OCI-LY7 (cell line): ENCODE measurements around the gene AGPAT3. TPM values are rescaled to one million over a fixed set of nuclear protein-coding genes. Genes with fewer than 3 reads are reported as not detected.

Source experiments
- BruUV-seq: library from RNA; stranded (reverse); fragments of 400-500 nt; replicated peaks from 2 replicates; lab custom pipeline; 2021; lab: Mats Ljungman, UMichigan
- CTCF ChIA-PET: fragments of 300-600 bp; sonication (Branson Sonifier 250); formaldehyde crosslinking; loops from one replicate; lab custom pipeline; 2022; ENCODE audit warnings: antibody characterized with exemption; ENCODE audit not compliant: unreplicated experiment; lab: Charles Lee
- POLR2A ChIA-PET: fragments of 300-600 bp; sonication (Branson Sonifier 250); formaldehyde crosslinking; loops from one replicate; lab custom pipeline; 2022; ENCODE audit warnings: antibody characterized with exemption; lab: Charles Lee
- DNase-seq: peaks from one replicate; pipeline ENCODE4 v3.0.0-alpha.2; 2015; ENCODE audit warnings: low spot score
- H2AFZ ChIP-seq: fragments of 200-600 bp; sonication (generic), shearing (Covaris generic); 2 replicates; pipeline ENCODE4 v1.6.1; 2014; ENCODE audit warnings: mild to moderate bottlenecking, antibody characterized with exemption, low read length, moderate library complexity
- H3K27ac ChIP-seq: fragments of 200-600 bp; sonication (generic); 2 replicates; pipeline ENCODE4 v1.5.1; 2014; ENCODE audit warnings: mixed run types, low read depth, mild to moderate bottlenecking, moderate library complexity, low read length, inconsistent platforms; ENCODE audit not compliant: poor library complexity, severe bottlenecking
- H3K36me3 ChIP-seq: fragments of 200-600 bp; sonication (generic); 2 replicates; pipeline ENCODE4 v1.6.1; 2014; ENCODE audit warnings: mild to moderate bottlenecking, antibody characterized with exemption, low read length, moderate library complexity, mixed read lengths; ENCODE audit not compliant: insufficient read depth
- H3K4me1 ChIP-seq: fragments of 200-600 bp; sonication (generic); 2 replicates; pipeline ENCODE4 v1.5.1; 2014; ENCODE audit warnings: mild to moderate bottlenecking, low read length; ENCODE audit not compliant: insufficient read depth, poor library complexity, severe bottlenecking
- H3K4me2 ChIP-seq: fragments of 200-600 bp; sonication (generic); 2 replicates; pipeline ENCODE4 v1.6.1; 2014; ENCODE audit warnings: mild to moderate bottlenecking, low read length
- H3K4me3 ChIP-seq: fragments of 200-600 bp; sonication (generic); 2 replicates; pipeline ENCODE4 v1.5.1; 2014; ENCODE audit warnings: mild to moderate bottlenecking, low read depth, low read length; ENCODE audit not compliant: poor library complexity, severe bottlenecking
- H3K79me2 ChIP-seq: fragments of 200-600 bp; sonication (generic); 2 replicates; pipeline ENCODE4 v1.6.1; 2016; ENCODE audit warnings: low read depth, mild to moderate bottlenecking, low read length, moderate library complexity, mixed read lengths; ENCODE audit not compliant: insufficient read depth
- H3K9me2 ChIP-seq: fragments of 200-600 bp; sonication (generic); 2 replicates; pipeline ENCODE4 v1.6.1; 2016; ENCODE audit warnings: mild to moderate bottlenecking, low read length, mixed read lengths; ENCODE audit not compliant: insufficient read depth
- H3K9me3 ChIP-seq: fragments of 200-600 bp; sonication (generic); 2 replicates; pipeline ENCODE4 v1.6.1; 2014; ENCODE audit warnings: mild to moderate bottlenecking, mixed run types, low read length, mixed read lengths
- H4K20me1 ChIP-seq: fragments of 200-600 bp; sonication (generic); 2 replicates; pipeline ENCODE4 v1.6.1; 2014; ENCODE audit warnings: mild to moderate bottlenecking, antibody characterized with exemption, low read length, moderate library complexity, mixed read lengths; ENCODE audit not compliant: insufficient read depth
- CTCF ChIP-seq: fragments of 200-600 bp; sonication (generic); conservative IDR thresholded peaks from 2 replicates; pipeline ENCODE4 v1.5.1; 2014; ENCODE audit warnings: mild to moderate bottlenecking, antibody characterized with exemption, low read length, moderate library complexity, mixed read lengths
- EZH2phosphoT487 ChIP-seq: fragments of 200-600 bp; sonication (generic); IDR thresholded peaks from 2 replicates; pipeline ENCODE4 v1.6.1; 2018; ENCODE audit warnings: low read depth, borderline replicate concordance, mild to moderate bottlenecking, mixed run types, antibody characterized with exemption, low read length, moderate library complexity, mixed read lengths
- intact Hi-C: fragments of 100-400 bp; cut with micrococcal nuclease; formaldehyde crosslinking; loops from one replicate; pipeline ENCODE4 v1.10.0; 2022; ENCODE audit not compliant: unreplicated experiment
- total RNA-seq, 2 experiments: library from RNA; depleted of rRNA in 1 of 2; stranded (reverse); fragments of >200 nt in 1 of 2; shearing (Covaris generic) in 1 of 2; gene quantifications; 2 replicates each; pipeline ENCODE4 v1.2.3, GENCODE V29; 2014 to 2022

AGPAT3 gene
- total RNA-seq, 2 experiments from 2014 or later: 9.2 to 33.4 TPM

GRCh38 chr21:43934716-43935705 is 70.0 kb downstream of the AGPAT3 start:
- no TSS peak for BruUV-seq
- no peak overlapping the region for H3K4me2 ChIP-seq
- H3K4me3 ChIP-seq: no peak overlapping the region
- no peak overlapping the region for H3K27ac ChIP-seq
- H3K9me2 ChIP-seq: no peaks in the 10 kb centered on the region
- H3K79me2 ChIP-seq: no peaks in the 10 kb centered on the region
- H4K20me1 ChIP-seq: no peaks in the 10 kb centered on the region
- intact Hi-C loops: loop anchor here (5.0 kb wide), 1 partner anchor 68 kb away; the partner anchor contains the start of gene AGPAT3
- H3K36me3 ChIP-seq: no peaks in the 10 kb centered on the region
- CTCF ChIA-PET: interaction anchor here (1.0 kb wide), 1 partner anchor 118 kb away, joined by 3 read pairs; no protein-coding TSS in a partner anchor
- H3K9me3 ChIP-seq: no peaks in the 10 kb centered on the region
- no peak for TF ChIP-seq CTCF
- TF ChIP-seq EZH2phosphoT487: no peak
- POLR2A ChIA-PET: no interaction called here
- no peak for DNase-seq
- no peak overlapping the region for H2AFZ ChIP-seq
- H3K4me1 ChIP-seq: peaks cover 10% of the 10 kb centered on the region

DNA sequence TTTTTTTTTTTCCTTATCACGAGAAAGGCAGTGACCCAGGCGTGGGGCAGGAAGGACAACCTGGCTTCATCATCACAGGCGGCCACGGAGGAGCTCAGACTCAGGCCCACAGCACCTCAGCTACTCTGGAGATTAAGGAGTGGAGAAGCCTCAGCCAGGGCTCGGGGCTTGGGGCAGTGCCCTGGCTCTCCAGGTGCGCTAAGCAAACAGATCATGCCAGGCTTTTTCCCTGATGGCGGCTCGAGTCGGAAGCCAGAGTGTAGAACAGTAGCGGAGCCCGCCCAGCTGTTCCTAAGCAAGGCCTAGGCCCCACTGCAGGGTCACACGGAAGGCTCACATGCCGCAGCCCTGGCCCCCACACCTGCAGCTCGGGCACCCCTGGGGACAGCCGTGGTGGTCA is 70.7 kb downstream of the AGPAT3 start:
- Histone ChIP-seq H3K79me2 (no peaks in the 10 kb centered on the region), H3K9me3 (no peaks in the 10 kb centered on the region), H4K20me1 (no peaks in the 10 kb centered on the region), H3K4me1 (peaks cover 10% of the 10 kb centered on the region), H3K9me2 (no peaks in the 10 kb centered on the region), H3K4me2 (no peak overlapping the region), H2AFZ (no peak overlapping the region), H3K4me3 (no peak overlapping the region), H3K36me3 (no peaks in the 10 kb centered on the region), H3K27ac (no peak overlapping the region)
- intact Hi-C loops: loop anchor here (5.0 kb wide), 1 partner anchor 68 kb away; the partner anchor contains the start of gene AGPAT3
- POLR2A ChIA-PET: no interaction called here
- no peak for DNase-seq
- BruUV-seq: no TSS peak
- CTCF ChIA-PET: interaction anchor here (1.0 kb wide), 1 partner anchor 118 kb away, joined by 3 read pairs; no protein-coding TSS in a partner anchor
- TF ChIP-seq CTCF: no peak
- no peak for TF ChIP-seq EZH2phosphoT487
